Suprapubic skin (tissue), 3 donors: ENCODE measurements around the gene VPS13C.

ENCODE experiments used
- CTCF ChIP-seq, 2 donors: fragments of 200-600 bp in 1 of 2; fragments of 450-650 bp in 1 of 2; sonication (generic) in 1 of 2; IDR thresholded peaks; one replicate each; pipeline ENCODE4 v1.5.1; 2016 to 2019; ENCODE audit warnings: antibody characterized with exemption in 2 of 2, mild to moderate bottlenecking in 1 of 2, moderate library complexity in 1 of 2
- POLR2A ChIP-seq, 2 donors: fragments of 450-650 bp; IDR thresholded peaks; one replicate each; pipeline ENCODE4 v1.6.1; 2017; ENCODE audit warnings: antibody characterized with exemption in 2 of 2, mild to moderate bottlenecking in 2 of 2, moderate library complexity in 2 of 2

GRCh38 chr15:61856295-61856694 lies 204.0 kb downstream of the VPS13C start:
- TF ChIP-seq CTCF (IDR thresholded peaks at IDR 0.05) (no peak), POLR2A (IDR thresholded peaks at IDR 0.05) (no peak)
